OCI-LY7 (cell line): ENCODE measurements around the gene PFAS.

Experiments
- CTCF ChIP-seq: fragments of 200-600 bp; sonication (generic); conservative IDR thresholded peaks from 2 replicates; pipeline ENCODE4 v1.5.1; 2014; ENCODE audit warnings: mild to moderate bottlenecking, antibody characterized with exemption, low read length, moderate library complexity, mixed read lengths
- EZH2phosphoT487 ChIP-seq: fragments of 200-600 bp; sonication (generic); IDR thresholded peaks from 2 replicates; pipeline ENCODE4 v1.6.1; 2018; ENCODE audit warnings: low read depth, borderline replicate concordance, mild to moderate bottlenecking, mixed run types, antibody characterized with exemption, low read length, moderate library complexity, mixed read lengths

- TF ChIP-seq CTCF, result no peak
- TF ChIP-seq EZH2phosphoT487, result no peak
Observed at GRCh38 chr17:8212312-8213180, 36.5 kb upstream of the PFAS start.
